Osteoblast (primary cell): Measurements from ENCODE around the gene TSPAN15. TPM values are rescaled to one million over a fixed set of nuclear protein-coding genes. Genes with fewer than 3 reads are reported as not detected.

Experiments
- DNase-seq: peaks from one replicate; pipeline ENCODE4 v3.0.0; 2011; ENCODE audit warnings: low spot score, mixed read lengths; ENCODE audit not compliant: insufficient read length; ENCODE audit errors: missing footprints
- H2AFZ ChIP-seq: 2 replicates; pipeline ENCODE4 v1.6.0; 2011; ENCODE audit warnings: mild to moderate bottlenecking, low read length
- H3K27ac ChIP-seq: 2 replicates; pipeline ENCODE4 v1.5.1; 2011; ENCODE audit warnings: mild to moderate bottlenecking, low read depth, low read length, moderate library complexity
- H3K27me3 ChIP-seq: 2 replicates; pipeline ENCODE4 v1.6.0; 2012; ENCODE audit warnings: mild to moderate bottlenecking, control low read depth, inconsistent platforms, low read length, moderate library complexity; ENCODE audit not compliant: insufficient read depth
- H3K36me3 ChIP-seq: 2 replicates; pipeline ENCODE4 v1.5.1; 2011; ENCODE audit warnings: mild to moderate bottlenecking, low read length, control low read depth, moderate library complexity; ENCODE audit not compliant: insufficient read depth
- H3K4me1 ChIP-seq: 2 replicates; pipeline ENCODE4 v1.5.1; 2011; ENCODE audit warnings: mild to moderate bottlenecking, low read length, control low read depth, moderate library complexity; ENCODE audit not compliant: insufficient read depth
- H3K4me2 ChIP-seq: 2 replicates; pipeline ENCODE4 v1.6.0; 2011; ENCODE audit warnings: mild to moderate bottlenecking, low read length; ENCODE audit not compliant: insufficient read depth
- H3K4me3 ChIP-seq: fragments of 200-600 bp; sonication (generic); 3 replicates; pipeline ENCODE4 v1.5.1; 2012; ENCODE audit warnings: mild to moderate bottlenecking, low read length, inconsistent platforms; ENCODE audit not compliant: insufficient read depth
- H3K79me2 ChIP-seq: 2 replicates; pipeline ENCODE4 v1.6.0; 2012; ENCODE audit warnings: mild to moderate bottlenecking, low read length, control low read depth, inconsistent platforms; ENCODE audit not compliant: insufficient read depth
- H3K9me3 ChIP-seq: 2 replicates; pipeline ENCODE4 v1.5.1; 2011; ENCODE audit warnings: low read depth, low read length, control low read depth
- H4K20me1 ChIP-seq: 2 replicates; pipeline ENCODE4 v1.6.0; 2012; ENCODE audit warnings: mild to moderate bottlenecking, low read length, control low read depth; ENCODE audit not compliant: insufficient read depth
- total RNA-seq: library from RNA; depleted of rRNA; stranded (reverse); fragments of >200 nt; gene quantifications from 2 replicates; pipeline ENCODE4 v1.2.3, GENCODE V29; 2012
- TF ChIP-seq, protein P1 (sequence below): IDR thresholded peaks from 2 replicates; pipeline ENCODE4 v1.5.1; 2011; ENCODE audit warnings: mild to moderate bottlenecking, low read depth, low read length, moderate library complexity; ENCODE audit errors: extremely low read depth

TSPAN15 gene
- total RNA-seq: 0.59 and 0.72 TPM in 2 replicates

DNA sequence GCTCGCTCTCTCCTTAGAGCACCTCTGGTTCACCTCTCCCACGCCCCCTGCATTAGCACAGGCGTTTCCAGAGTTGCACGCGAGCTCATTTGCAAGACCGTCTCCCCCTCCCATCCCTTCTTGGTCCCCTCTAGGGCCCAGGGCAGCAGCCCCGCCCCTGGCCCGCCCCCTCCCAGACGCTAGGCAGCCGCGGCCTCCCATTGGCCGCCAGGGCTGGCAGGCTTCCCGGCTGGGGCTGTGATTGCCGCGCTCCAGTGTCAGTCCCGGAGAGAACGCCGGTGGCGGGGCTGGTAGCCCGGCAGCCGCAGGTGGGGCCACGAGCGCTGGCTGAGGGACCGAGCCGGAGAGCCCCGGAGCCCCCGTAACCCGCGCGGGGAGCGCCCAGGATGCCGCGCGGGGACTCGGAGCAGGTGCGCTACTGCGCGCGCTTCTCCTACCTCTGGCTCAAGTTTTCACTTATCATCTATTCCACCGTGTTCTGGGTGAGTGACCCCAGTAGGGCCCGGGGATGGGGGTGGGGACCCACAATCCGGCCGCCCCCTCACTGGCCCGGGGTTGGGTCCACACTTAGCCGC, at the start of gene TSPAN15:
TSPAN15 (plus strand) TSS at position 257 of the 575 bp plus-strand sequence; CDS start at position 387, 130 bp downstream.
- H4K20me1 ChIP-seq: no peaks in the 10 kb centered on the region
- no peaks in the 10 kb centered on the region for H3K36me3 ChIP-seq
- H3K79me2 ChIP-seq: no peaks in the 10 kb centered on the region
- H3K4me1 ChIP-seq: peaks cover 24% of the 10 kb centered on the region
- peak within 1 kb of the TSS; percentile 76 for H3K4me2 ChIP-seq
- peak within 1 kb of the TSS; percentile 62 for H2AFZ ChIP-seq
- H3K9me3 ChIP-seq: no peaks in the 10 kb centered on the region
- peaks cover 10% of the 10 kb centered on the region for H3K27me3 ChIP-seq
- DNase-seq: peak; percentile 91
- no peak within 1 kb of the TSS for H3K27ac ChIP-seq
- H3K4me3 ChIP-seq: peak within 1 kb of the TSS; percentile 71
- TF ChIP-seq, protein P1, sequence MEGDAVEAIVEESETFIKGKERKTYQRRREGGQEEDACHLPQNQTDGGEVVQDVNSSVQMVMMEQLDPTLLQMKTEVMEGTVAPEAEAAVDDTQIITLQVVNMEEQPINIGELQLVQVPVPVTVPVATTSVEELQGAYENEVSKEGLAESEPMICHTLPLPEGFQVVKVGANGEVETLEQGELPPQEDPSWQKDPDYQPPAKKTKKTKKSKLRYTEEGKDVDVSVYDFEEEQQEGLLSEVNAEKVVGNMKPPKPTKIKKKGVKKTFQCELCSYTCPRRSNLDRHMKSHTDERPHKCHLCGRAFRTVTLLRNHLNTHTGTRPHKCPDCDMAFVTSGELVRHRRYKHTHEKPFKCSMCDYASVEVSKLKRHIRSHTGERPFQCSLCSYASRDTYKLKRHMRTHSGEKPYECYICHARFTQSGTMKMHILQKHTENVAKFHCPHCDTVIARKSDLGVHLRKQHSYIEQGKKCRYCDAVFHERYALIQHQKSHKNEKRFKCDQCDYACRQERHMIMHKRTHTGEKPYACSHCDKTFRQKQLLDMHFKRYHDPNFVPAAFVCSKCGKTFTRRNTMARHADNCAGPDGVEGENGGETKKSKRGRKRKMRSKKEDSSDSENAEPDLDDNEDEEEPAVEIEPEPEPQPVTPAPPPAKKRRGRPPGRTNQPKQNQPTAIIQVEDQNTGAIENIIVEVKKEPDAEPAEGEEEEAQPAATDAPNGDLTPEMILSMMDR: no peak

GRCh38 chr10:69402386-69402785, 48.9 kb upstream of the TSPAN15 start:
- Histone ChIP-seq H2AFZ (no peak overlapping the region), H3K27me3 (no peaks in the 10 kb centered on the region), H3K4me1 (peaks cover 33% of the 10 kb centered on the region), H3K79me2 (peaks cover 10% of the 10 kb centered on the region), H3K36me3 (peaks cover 38% of the 10 kb centered on the region), H3K9me3 (no peaks in the 10 kb centered on the region), H4K20me1 (peaks cover 4% of the 10 kb centered on the region), H3K4me3 (no peak overlapping the region), H3K27ac (no peak overlapping the region), H3K4me2 (no peak overlapping the region)
- TF ChIP-seq, protein P1: no peak
- DNase-seq: no peak

GRCh38 chr10:69403066-69403465, 48.2 kb upstream of the TSPAN15 start:
- no peak overlapping the region for H3K4me3 ChIP-seq
- H3K79me2 ChIP-seq: peaks cover 10% of the 10 kb centered on the region
- H3K27ac ChIP-seq: peak overlapping the region; percentile 60
- TF ChIP-seq, protein P1: no peak
- DNase-seq: no peak
- H3K36me3 ChIP-seq: peaks cover 38% of the 10 kb centered on the region
- no peak overlapping the region for H2AFZ ChIP-seq
- no peak overlapping the region for H3K4me2 ChIP-seq
- H4K20me1 ChIP-seq: peaks cover 4% of the 10 kb centered on the region
- peaks cover 36% of the 10 kb centered on the region for H3K4me1 ChIP-seq
- no peaks in the 10 kb centered on the region for H3K9me3 ChIP-seq
- H3K27me3 ChIP-seq: no peaks in the 10 kb centered on the region

GRCh38 chr10:69403519-69403918, 47.7 kb upstream of the TSPAN15 start:
- Histone ChIP-seq H3K27ac (peak overlapping the region; percentile 60), H4K20me1 (peaks cover under 1% of the 10 kb centered on the region), H3K4me1 (peaks cover 39% of the 10 kb centered on the region), H3K9me3 (no peaks in the 10 kb centered on the region), H3K4me3 (no peak overlapping the region), H3K79me2 (peaks cover 9% of the 10 kb centered on the region), H3K27me3 (no peaks in the 10 kb centered on the region), H2AFZ (no peak overlapping the region), H3K4me2 (peak overlapping the region; percentile 31), H3K36me3 (peaks cover 36% of the 10 kb centered on the region)
- peak; percentile 98 for DNase-seq
- TF ChIP-seq, protein P1: no peak
